ENCODE measurements around the gene SPNS3.

DNA sequence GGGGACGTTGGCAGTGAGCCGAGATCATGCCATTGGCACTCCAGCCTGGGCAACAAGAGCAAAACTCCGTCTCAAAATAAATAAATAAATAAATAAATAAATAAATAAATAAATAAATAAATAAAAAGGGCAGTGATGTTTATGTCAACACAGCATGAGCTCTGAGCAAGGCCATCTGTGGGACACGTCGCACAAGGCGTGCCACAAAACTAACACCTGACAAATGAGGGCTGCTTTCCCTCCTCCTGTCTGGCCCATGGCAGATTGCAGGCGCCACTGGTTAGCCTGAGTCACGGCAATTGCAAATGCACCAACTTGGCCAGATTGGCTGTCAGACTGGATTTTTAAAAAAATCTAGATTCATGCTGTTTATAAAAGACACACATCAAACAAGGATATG lies 25.9 kb upstream of the SPNS3 start:
- TF ChIP-seq CTCF (IDR thresholded peaks at IDR 0.05; ENCODE audit: control extremely low read depth in 1 of 3, insufficient read depth in 1 of 3, low read depth in 1 of 3, low read length in 3 of 3) (no peak), YY1 (IDR thresholded peaks at IDR 0.05; ENCODE audit: low read depth, low read length) (no peak), SP2 (IDR thresholded peaks at IDR 0.05; ENCODE audit: low read length) (no peak), JUN (IDR thresholded peaks at IDR 0.05; ENCODE audit: low read depth, low read length) (no peak), MAFK (IDR thresholded peaks at IDR 0.05; ENCODE audit: low read depth, low read length) (no peak)
